ENCODE data around the gene TNFRSF19. TPM values are rescaled to one million over a fixed set of nuclear protein-coding genes. Genes with fewer than 3 reads are reported as not detected.

The TNFRSF19 gene
- total RNA-seq, 3 donors from 2014 or later (not counting 1 experiment from before 2014, with no cell fraction given), result 0.07 to 0.60 (median 0.36) TPM

GRCh38 chr13:23660249-23660648, 90.0 kb downstream of the TNFRSF19 start:
- H3K4me3 Mint-ChIP-seq, result no peak overlapping the region
- 89% methylated on average over 8 of the region's 9 CpGs for WGBS (ENCODE audit: insufficient coverage)
- peaks cover 21 to 35% of the 10 kb centered on the region in 2 donors for H3K27me3 Mint-ChIP-seq (ENCODE audit: low read depth in 2 of 2)
- H3K27ac Mint-ChIP-seq, result no peak overlapping the region
- Histone ChIP-seq H3K27me3 (ENCODE audit: control insufficient read depth, insufficient read depth, low read length) (no peaks in the 10 kb centered on the region), H3K36me3 (ENCODE audit: control insufficient read depth, insufficient read depth, low read length) (no peaks in the 10 kb centered on the region), H3K4me3 (ENCODE audit: low read length) (no peak overlapping the region), H3K9me3 (ENCODE audit: control insufficient read depth, insufficient read depth, low read length) (no peaks in the 10 kb centered on the region), H3K27ac (ENCODE audit: low read length) (no peak overlapping the region), H3K4me1 (ENCODE audit: control insufficient read depth, insufficient read depth, low read length) (no peaks in the 10 kb centered on the region)
- TF ChIP-seq, protein P1, sequence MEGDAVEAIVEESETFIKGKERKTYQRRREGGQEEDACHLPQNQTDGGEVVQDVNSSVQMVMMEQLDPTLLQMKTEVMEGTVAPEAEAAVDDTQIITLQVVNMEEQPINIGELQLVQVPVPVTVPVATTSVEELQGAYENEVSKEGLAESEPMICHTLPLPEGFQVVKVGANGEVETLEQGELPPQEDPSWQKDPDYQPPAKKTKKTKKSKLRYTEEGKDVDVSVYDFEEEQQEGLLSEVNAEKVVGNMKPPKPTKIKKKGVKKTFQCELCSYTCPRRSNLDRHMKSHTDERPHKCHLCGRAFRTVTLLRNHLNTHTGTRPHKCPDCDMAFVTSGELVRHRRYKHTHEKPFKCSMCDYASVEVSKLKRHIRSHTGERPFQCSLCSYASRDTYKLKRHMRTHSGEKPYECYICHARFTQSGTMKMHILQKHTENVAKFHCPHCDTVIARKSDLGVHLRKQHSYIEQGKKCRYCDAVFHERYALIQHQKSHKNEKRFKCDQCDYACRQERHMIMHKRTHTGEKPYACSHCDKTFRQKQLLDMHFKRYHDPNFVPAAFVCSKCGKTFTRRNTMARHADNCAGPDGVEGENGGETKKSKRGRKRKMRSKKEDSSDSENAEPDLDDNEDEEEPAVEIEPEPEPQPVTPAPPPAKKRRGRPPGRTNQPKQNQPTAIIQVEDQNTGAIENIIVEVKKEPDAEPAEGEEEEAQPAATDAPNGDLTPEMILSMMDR (IDR thresholded peaks at IDR 0.05), result no peak
- intact Hi-C loops (cut with micrococcal nuclease), result no loop called here
- H3K9me3 Mint-ChIP-seq, result no peaks in the 10 kb centered on the region
- ATAC-seq (no peak), DNase-seq (no peak)
- H3K4me1 Mint-ChIP-seq, result peaks cover 0 to 5% of the 10 kb centered on the region in 2 donors
- no peaks in the 10 kb centered on the region for H3K36me3 Mint-ChIP-seq

GRCh38 chr13:23666582-23666981, 96.4 kb downstream of the TNFRSF19 start:
- no peak overlapping the region for H3K4me3 ChIP-seq (ENCODE audit: low read length)
- Mint-ChIP-seq H3K4me3 (no peak overlapping the region), H3K27ac (no peak overlapping the region), H3K27me3 (ENCODE audit: low read depth in 2 of 2) (peaks cover 24 to 33% of the 10 kb centered on the region in 2 donors), H3K9me3 (no peaks in the 10 kb centered on the region), H3K36me3 (no peaks in the 10 kb centered on the region), H3K4me1 (peaks cover 0 to 4% of the 10 kb centered on the region in 2 donors)
- ATAC-seq, result no peak
- intact Hi-C loops (cut with micrococcal nuclease), result no loop called here
- WGBS (ENCODE audit: insufficient coverage), result 93% methylated on average over 7 of the region's 8 CpGs
- TF ChIP-seq, protein P1 (IDR thresholded peaks at IDR 0.05), result no peak
- no peaks in the 10 kb centered on the region for H3K9me3 ChIP-seq (ENCODE audit: control insufficient read depth, insufficient read depth, low read length)
- no peak for DNase-seq
- no peak overlapping the region for H3K27ac ChIP-seq (ENCODE audit: low read length)
- no peaks in the 10 kb centered on the region for H3K4me1 ChIP-seq (ENCODE audit: control insufficient read depth, insufficient read depth, low read length)
- H3K27me3 ChIP-seq (ENCODE audit: control insufficient read depth, insufficient read depth, low read length), result no peaks in the 10 kb centered on the region
- H3K36me3 ChIP-seq (ENCODE audit: control insufficient read depth, insufficient read depth, low read length), result no peaks in the 10 kb centered on the region

GRCh38 chr13:23667750-23668149, 97.5 kb downstream of the TNFRSF19 start:
- H3K4me3 ChIP-seq (ENCODE audit: low read length), result no peak overlapping the region
- H3K27ac ChIP-seq (ENCODE audit: low read length), result no peak overlapping the region
- DNase-seq (peak in 1 of 2 donors; percentile 25), ATAC-seq (no peak)
- H3K9me3 ChIP-seq (ENCODE audit: control insufficient read depth, insufficient read depth, low read length), result no peaks in the 10 kb centered on the region
- no peaks in the 10 kb centered on the region for H3K4me1 ChIP-seq (ENCODE audit: control insufficient read depth, insufficient read depth, low read length)
- Mint-ChIP-seq H3K27ac (no peak overlapping the region), H3K4me1 (no peaks in the 10 kb centered on the region), H3K36me3 (no peaks in the 10 kb centered on the region), H3K4me3 (no peak overlapping the region), H3K9me3 (no peaks in the 10 kb centered on the region), H3K27me3 (ENCODE audit: low read depth in 2 of 2) (peaks cover 21 to 44% of the 10 kb centered on the region in 2 donors)
- WGBS (ENCODE audit: insufficient coverage), result 92% methylated on average over 5 of the region's 6 CpGs
- no peaks in the 10 kb centered on the region for H3K27me3 ChIP-seq (ENCODE audit: control insufficient read depth, insufficient read depth, low read length)
- intact Hi-C loops (cut with micrococcal nuclease), result no loop called here
- TF ChIP-seq, protein P1 (IDR thresholded peaks at IDR 0.05), result no peak
- H3K36me3 ChIP-seq (ENCODE audit: control insufficient read depth, insufficient read depth, low read length), result no peaks in the 10 kb centered on the region

DNA sequence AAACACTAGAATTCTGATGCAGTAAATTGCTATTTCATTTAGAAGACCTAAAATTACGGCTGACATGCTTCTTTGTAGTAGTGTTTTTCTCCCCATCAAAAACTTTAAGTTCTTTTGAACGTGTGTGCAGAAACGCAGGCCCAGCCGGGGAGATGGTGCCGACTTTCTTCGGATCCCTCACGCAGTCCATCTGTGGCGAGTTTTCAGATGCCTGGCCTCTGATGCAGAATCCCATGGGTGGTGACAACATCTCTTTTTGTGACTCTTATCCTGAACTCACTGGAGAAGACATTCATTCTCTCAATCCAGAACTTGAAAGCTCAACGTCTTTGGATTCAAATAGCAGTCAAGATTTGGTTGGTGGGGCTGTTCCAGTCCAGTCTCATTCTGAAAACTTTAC, 98.3 kb downstream of the TNFRSF19 start:
- no peak for DNase-seq
- Histone ChIP-seq H3K9me3 (ENCODE audit: control insufficient read depth, insufficient read depth, low read length) (no peaks in the 10 kb centered on the region), H3K4me1 (ENCODE audit: control insufficient read depth, insufficient read depth, low read length) (no peaks in the 10 kb centered on the region), H3K4me3 (ENCODE audit: low read length) (no peak overlapping the region), H3K36me3 (ENCODE audit: control insufficient read depth, insufficient read depth, low read length) (no peaks in the 10 kb centered on the region), H3K27ac (ENCODE audit: low read length) (no peak overlapping the region), H3K27me3 (ENCODE audit: control insufficient read depth, insufficient read depth, low read length) (no peaks in the 10 kb centered on the region)
- TF ChIP-seq, protein P1 (IDR thresholded peaks at IDR 0.05), result no peak
- Mint-ChIP-seq H3K27me3 (ENCODE audit: low read depth in 2 of 2) (peaks cover 18 to 42% of the 10 kb centered on the region in 2 donors), H3K4me1 (no peaks in the 10 kb centered on the region), H3K9me3 (no peaks in the 10 kb centered on the region), H3K27ac (no peak overlapping the region), H3K36me3 (no peaks in the 10 kb centered on the region), H3K4me3 (no peak overlapping the region)
- intact Hi-C loops (cut with micrococcal nuclease), result no loop called here
- ATAC-seq, result no peak
- WGBS (ENCODE audit: insufficient coverage), result 92% methylated on average over 9 of the region's 9 CpGs
